Measurements from ENCODE around the gene NDUFS3.

- TF ChIP-seq CTCF (IDR thresholded peaks at IDR 0.05; ENCODE audit: poor library complexity) (no peak), EZH2 (IDR thresholded peaks at IDR 0.05; ENCODE audit: borderline replicate concordance) (no peak)
These were observed 21.0 kb downstream of the NDUFS3 start for GRCh38 chr11:47599902-47600301.

Data from hepatocyte (in vitro differentiated cells).